A673 (cell line): ENCODE data around the gene CHRNA9. TPM values are rescaled to one million over a fixed set of nuclear protein-coding genes. Genes with fewer than 3 reads are reported as not detected.

Experiments
- BruUV-seq: library from RNA; stranded (reverse); fragments of 400-500 nt; replicated peaks from 2 replicates; lab custom pipeline; 2021; lab: Mats Ljungman, UMichigan
- CTCF ChIA-PET: fragments of 300-600 bp; sonication (Branson Sonifier 250); formaldehyde crosslinking; loops from one replicate; lab custom pipeline; 2022; ENCODE audit warnings: antibody characterized with exemption; lab: Charles Lee
- POLR2A ChIA-PET: fragments of 300-600 bp; sonication (Branson Sonifier 250); formaldehyde crosslinking; loops from one replicate; lab custom pipeline; 2022; ENCODE audit warnings: antibody characterized with exemption; ENCODE audit not compliant: low non-redundant PET; lab: Charles Lee
- DNase-seq: peaks from one replicate; pipeline ENCODE4 v3.0.0-alpha.2; 2015; ENCODE audit warnings: low spot score
- H3K27ac ChIP-seq: fragments of 200-600 bp; sonication (generic); 2 replicates; pipeline ENCODE4 v1.5.1; 2016; ENCODE audit warnings: mixed run types, low read depth, mild to moderate bottlenecking, mixed read lengths, antibody characterized with exemption, low read length; ENCODE audit not compliant: poor library complexity, severe bottlenecking
- H3K27me3 ChIP-seq: fragments of 200-600 bp; sonication (generic); replicated peaks from 2 replicates; pipeline ENCODE4 v1.6.1; 2017; ENCODE audit warnings: mixed run types, low read depth, mild to moderate bottlenecking, mixed read lengths, antibody characterized with exemption, low read length; ENCODE audit not compliant: insufficient read depth, poor library complexity
- H3K36me3 ChIP-seq: fragments of 200-600 bp; sonication (generic); 2 replicates; pipeline ENCODE4 v1.6.1; 2016; ENCODE audit warnings: mixed run types, mild to moderate bottlenecking, mixed read lengths, antibody characterized with exemption, low read length; ENCODE audit not compliant: insufficient read depth, poor library complexity, severe bottlenecking
- H3K4me1 ChIP-seq: fragments of 200-600 bp; sonication (generic); 2 replicates; pipeline ENCODE4 v1.6.1; 2017; ENCODE audit warnings: mixed run types, mild to moderate bottlenecking, mixed read lengths, antibody characterized with exemption, low read length; ENCODE audit not compliant: insufficient read depth, poor library complexity, severe bottlenecking
- H3K4me3 ChIP-seq: fragments of 200-600 bp; sonication (generic); 2 replicates; pipeline ENCODE4 v1.5.1; 2016; ENCODE audit warnings: low read depth, mixed run types, mild to moderate bottlenecking, mixed read lengths, low read length; ENCODE audit not compliant: poor library complexity, severe bottlenecking
- H3K9me3 ChIP-seq: fragments of 200-600 bp; sonication (generic); 2 replicates; pipeline ENCODE4 v1.6.1; 2016; ENCODE audit warnings: mixed run types, low read depth, mild to moderate bottlenecking, mixed read lengths, antibody characterized with exemption, low read length; ENCODE audit not compliant: poor library complexity, severe bottlenecking
- EZH2 ChIP-seq: fragments of 200-600 bp; sonication (generic); IDR thresholded peaks from 2 replicates; pipeline ENCODE4 v1.6.1; 2017; ENCODE audit warnings: borderline replicate concordance, low read depth, mild to moderate bottlenecking, mixed read lengths, antibody characterized with exemption, low read length; ENCODE audit not compliant: poor library complexity, severe bottlenecking
- intact Hi-C: fragments of 100-400 bp; cut with micrococcal nuclease; formaldehyde crosslinking; loops from one replicate; pipeline ENCODE4 v1.10.0; 2022; ENCODE audit not compliant: unreplicated experiment
- total RNA-seq: library from RNA; stranded (reverse); gene quantifications from 2 replicates; pipeline ENCODE4 v1.2.3, GENCODE V29; 2021
- TF ChIP-seq, protein P1 (sequence below): fragments of 300-800, 200-600 bp; sonication (generic); conservative IDR thresholded peaks from 2 replicates; pipeline ENCODE4 v1.5.1; 2017; ENCODE audit warnings: low read depth, mild to moderate bottlenecking, antibody characterized with exemption, low read length, moderate library complexity, mixed read lengths

The CHRNA9 gene
- total RNA-seq, 1 experiment from 2014 or later: 1.5 TPM

DNA sequence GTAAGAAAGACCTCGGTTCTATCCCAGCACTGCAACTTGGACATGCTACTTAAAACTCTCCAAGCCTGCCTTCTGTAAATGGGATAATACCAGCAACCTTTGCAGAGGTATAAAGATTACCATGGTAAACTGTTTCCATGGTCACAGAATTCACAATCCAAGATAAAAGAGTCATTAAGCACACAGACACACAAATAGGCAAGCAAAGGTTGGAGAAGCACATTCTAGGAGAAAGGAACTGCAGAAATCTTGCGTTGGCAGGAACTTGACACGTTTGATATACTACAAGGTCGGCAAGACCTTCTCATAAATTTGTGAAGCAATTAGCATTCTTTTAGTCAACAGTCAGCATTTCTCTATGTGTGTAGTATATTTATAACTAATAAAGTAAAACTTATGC, 12.3 kb upstream of the CHRNA9 start:
- TF ChIP-seq EZH2: no peak
- TF ChIP-seq, protein P1, sequence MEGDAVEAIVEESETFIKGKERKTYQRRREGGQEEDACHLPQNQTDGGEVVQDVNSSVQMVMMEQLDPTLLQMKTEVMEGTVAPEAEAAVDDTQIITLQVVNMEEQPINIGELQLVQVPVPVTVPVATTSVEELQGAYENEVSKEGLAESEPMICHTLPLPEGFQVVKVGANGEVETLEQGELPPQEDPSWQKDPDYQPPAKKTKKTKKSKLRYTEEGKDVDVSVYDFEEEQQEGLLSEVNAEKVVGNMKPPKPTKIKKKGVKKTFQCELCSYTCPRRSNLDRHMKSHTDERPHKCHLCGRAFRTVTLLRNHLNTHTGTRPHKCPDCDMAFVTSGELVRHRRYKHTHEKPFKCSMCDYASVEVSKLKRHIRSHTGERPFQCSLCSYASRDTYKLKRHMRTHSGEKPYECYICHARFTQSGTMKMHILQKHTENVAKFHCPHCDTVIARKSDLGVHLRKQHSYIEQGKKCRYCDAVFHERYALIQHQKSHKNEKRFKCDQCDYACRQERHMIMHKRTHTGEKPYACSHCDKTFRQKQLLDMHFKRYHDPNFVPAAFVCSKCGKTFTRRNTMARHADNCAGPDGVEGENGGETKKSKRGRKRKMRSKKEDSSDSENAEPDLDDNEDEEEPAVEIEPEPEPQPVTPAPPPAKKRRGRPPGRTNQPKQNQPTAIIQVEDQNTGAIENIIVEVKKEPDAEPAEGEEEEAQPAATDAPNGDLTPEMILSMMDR: no peak
- BruUV-seq: no TSS peak
- no peaks in the 10 kb centered on the region for H3K9me3 ChIP-seq
- intact Hi-C loops: loop anchor here (10.0 kb wide), 2 partner anchors 628 to 858 kb away; partner anchors contain the start of gene UBE2K
- POLR2A ChIA-PET: interaction anchor here (0.6 kb wide), 1 partner anchor 1422 kb away, joined by 3 read pairs; no protein-coding TSS in a partner anchor
- no peak for DNase-seq
- no peaks in the 10 kb centered on the region for H3K36me3 ChIP-seq
- H3K4me1 ChIP-seq: peaks cover 26% of the 10 kb centered on the region
- H3K27me3 ChIP-seq: no peaks in the 10 kb centered on the region
- CTCF ChIA-PET: no interaction called here
- no peak overlapping the region for H3K4me3 ChIP-seq
- no peak overlapping the region for H3K27ac ChIP-seq

- ChIA-PET CTCF (no interaction called here), POLR2A (no interaction called here)
- no peaks in the 10 kb centered on the region for H3K27me3 ChIP-seq
- no peak overlapping the region for H3K4me3 ChIP-seq
- peaks cover 20% of the 10 kb centered on the region for H3K4me1 ChIP-seq
- intact Hi-C loops: loop anchor here (2.0 to 10.0 kb wide), 3 partner anchors 267 to 859 kb away; partner anchors contain the start of genes N4BP2 and UBE2K
- no peaks in the 10 kb centered on the region for H3K36me3 ChIP-seq
- BruUV-seq: no TSS peak
- H3K9me3 ChIP-seq: no peaks in the 10 kb centered on the region
- TF ChIP-seq, protein P1: no peak
- no peak for TF ChIP-seq EZH2
- no peak overlapping the region for H3K27ac ChIP-seq
- no peak for DNase-seq
Measured at GRCh38 chr4:40323866-40324265, 11.3 kb upstream of the CHRNA9 start.

- no TSS peak for BruUV-seq
- CTCF ChIA-PET: interaction anchor here (0.5 to 2.1 kb wide), 7 partner anchors 9 to 694 kb away, joined by 3 to 22 read pairs (median 4); no protein-coding TSS in a partner anchor
- Histone ChIP-seq H3K4me1 (peaks cover 20% of the 10 kb centered on the region), H3K36me3 (no peaks in the 10 kb centered on the region), H3K27me3 (no peaks in the 10 kb centered on the region), H3K27ac (no peak overlapping the region), H3K9me3 (no peaks in the 10 kb centered on the region), H3K4me3 (no peak overlapping the region)
- POLR2A ChIA-PET: no interaction called here
- peak; percentile 87 for DNase-seq
- TF ChIP-seq, protein P1: peak; percentile 90
- no peak for TF ChIP-seq EZH2
- intact Hi-C loops: loop anchor here (2.0 to 10.0 kb wide), 3 partner anchors 269 to 861 kb away; partner anchors contain the start of genes N4BP2 and UBE2K
Measured at GRCh38 chr4:40325406-40326019, 9.6 kb upstream of the CHRNA9 start.
